NCI-H2107 treated with DMSO at 0.1 percent for 48 hours (cell line): ENCODE results near the gene PIH1D1.
A peak's percentile ranks its signal among the peaks of the same experiment; 100 is the strongest.

Experiments
- DNase-seq: peaks from one replicate; lab custom pipeline; 2025; ENCODE audit not compliant: unreplicated experiment; lab: John Stamatoyannopoulos, UW

PIH1D1 gene

DNA sequence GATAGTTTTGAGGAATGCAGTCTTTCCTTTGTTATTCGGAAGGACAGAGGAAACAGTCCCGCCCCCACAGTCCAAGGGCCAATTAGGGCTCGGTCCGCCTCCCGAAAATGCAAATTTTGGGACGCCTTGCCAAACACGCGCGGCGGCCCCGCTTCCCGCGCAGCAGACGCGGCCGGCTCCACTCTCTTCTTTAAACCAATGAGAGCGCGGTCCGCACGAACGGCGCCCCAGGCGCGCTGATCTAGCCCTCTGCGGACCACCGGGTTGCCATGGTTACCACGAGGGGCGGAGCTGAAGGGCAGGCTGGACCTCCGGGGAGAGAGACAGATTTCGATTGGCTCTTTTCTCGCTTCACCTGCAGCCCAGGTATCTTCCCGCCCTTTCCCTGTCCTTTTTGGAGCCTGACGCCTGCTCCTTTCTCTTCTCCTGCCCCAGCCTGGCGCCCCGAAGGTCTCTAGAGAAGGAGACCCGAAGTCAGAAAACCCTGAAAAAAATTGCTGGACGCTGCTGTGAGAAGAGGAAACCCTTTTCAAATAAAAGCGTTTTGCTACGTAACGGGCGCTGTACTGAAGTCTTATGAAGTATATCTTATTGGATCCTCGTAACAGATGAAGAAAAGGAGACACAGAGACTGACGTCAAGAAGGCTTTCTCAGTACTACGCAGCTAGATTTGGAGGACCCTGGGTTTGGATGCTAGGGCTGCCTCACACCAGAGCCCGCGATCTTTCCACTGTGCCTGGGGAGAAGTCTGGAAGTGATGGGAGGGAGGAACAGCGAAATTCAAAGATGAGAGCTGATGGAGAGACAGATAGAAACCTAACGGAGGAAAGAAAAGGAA, 30.4 kb downstream of the PIH1D1 start:
- DNase-seq, result no peak

DNA sequence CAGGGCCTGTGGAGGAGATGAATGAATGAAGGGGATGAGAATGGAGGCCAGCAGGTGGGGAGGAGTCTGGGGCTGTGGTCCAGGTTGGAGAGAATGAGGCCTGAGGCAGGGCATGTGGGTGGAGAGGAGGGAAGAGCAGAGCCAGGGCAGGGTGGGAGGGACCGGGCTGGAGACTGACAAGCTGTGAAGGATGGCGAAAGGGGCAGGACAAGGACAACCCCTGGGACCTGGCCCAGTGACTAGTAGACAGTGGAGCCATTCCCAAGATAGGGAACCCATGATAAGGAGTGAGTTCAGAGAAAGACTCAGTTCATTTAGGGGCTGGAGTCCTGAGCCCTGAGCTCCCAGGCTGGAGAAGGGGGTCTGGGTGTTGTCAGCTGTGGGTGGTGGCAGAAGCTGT, 31.4 kb downstream of the PIH1D1 start:
- no peak for DNase-seq

DNA sequence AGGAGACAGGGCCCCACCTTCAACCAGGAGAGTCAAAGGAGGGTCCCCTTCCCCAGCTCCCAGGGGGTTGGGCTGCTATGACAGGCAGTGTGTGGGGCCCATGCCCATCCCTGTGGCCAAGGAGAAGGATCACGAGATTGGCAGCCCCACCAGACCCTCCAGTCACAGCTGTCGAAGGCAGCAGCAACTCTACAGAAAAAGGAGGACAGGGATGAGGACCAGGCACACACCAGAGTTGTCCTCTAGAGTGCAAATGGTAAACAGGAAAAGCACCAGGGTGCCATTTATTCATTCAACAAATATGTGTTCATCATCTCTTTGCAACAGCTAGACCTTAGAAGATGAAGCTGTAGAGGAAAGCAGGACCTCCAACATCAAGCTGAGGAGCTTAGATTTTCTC, 32.4 kb downstream of the PIH1D1 start:
- no peak for DNase-seq

DNA sequence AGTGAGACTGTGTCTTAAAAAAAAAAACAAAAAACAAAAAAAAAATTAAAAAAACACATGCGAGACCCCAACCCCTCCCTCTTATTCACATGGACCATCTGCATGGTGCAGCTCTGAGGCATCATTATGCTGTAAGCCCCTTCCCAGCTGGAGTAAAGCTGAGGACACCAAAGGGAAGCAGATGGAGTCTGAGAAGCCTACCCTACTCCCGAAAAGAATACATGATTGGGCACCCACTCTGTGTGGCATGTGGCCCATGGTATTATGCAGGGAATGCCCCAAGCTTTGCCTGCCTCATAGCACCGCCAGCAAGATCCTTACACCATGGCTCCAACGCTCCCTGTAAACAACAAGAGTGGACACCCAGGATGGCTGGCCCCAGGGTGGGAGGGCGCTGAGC, 33.1 kb downstream of the PIH1D1 start:
- DNase-seq, result no peak

DNA sequence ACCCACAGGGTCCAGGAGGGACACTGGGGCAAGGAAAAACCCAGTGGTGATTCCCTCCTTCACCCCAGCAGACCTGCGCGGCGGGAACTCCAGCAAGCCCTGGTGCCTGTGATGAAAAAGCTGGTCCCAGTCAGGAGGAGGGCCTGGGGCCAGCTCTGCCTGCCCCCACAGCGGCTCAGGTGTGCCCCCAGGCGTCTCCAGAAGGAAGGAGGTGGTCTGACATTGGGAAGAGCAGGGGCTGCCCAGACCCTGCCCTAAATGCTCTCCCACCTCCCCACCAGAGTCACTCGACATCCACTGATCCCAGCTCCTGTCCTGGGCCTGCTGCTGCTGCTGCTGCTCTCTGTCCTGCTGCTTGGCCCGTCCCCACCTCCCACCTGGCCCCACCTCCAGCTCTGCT, 34.5 kb downstream of the PIH1D1 start:
- no peak for DNase-seq

DNA sequence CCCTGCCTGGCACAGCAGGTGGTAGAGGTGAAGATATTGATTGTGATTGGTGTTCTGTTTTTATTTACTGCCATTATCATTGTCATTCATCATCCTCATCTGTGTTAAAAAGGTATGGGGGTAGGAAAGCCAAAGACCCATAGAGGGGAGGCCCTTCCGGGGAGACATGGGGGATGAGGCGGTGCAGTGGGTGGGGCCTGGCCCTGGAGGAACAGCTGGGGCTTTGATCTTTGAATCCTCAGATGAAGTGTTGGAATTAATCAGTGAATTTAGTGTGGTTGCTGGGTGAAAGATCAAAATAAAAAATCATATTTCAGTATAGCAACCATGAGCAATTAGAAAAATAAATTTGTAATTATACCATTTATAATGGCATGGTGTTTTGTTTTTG, 35.8 kb downstream of the PIH1D1 start:
- DNase-seq, result no peak

DNA sequence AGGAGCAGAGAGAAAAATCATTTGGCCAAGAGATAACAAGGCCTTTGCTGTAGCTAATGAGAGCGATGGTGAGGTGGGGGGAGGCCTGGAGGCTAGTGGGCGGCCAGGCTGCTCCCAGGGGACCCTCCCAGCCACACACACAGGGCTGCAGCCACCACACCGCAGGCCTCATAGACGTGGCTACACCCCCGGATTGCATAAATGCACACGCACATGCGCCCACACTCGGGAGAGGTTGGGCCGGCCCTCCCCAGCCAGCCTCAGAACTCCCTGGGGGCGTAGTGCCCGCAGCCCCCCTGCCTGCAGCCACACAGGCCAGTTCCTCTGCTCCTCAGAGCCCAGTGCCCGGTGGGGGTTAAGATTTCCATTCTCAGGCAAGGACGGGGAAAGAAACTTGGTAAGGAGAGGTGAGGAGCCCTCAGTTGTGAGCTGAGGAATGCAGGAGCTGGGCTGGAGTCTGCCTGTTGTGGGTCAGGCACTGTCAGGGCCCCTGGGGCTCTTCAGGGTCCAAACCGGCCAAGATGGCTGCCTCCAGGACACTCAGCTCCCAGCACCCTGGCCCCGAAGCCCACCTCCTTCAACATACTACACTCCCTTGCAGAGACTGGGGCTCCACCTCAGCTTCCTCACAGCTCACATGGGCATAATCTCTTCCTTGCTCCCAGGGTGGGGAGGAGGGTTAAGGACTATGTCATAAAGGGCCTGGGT, 36.4 kb downstream of the PIH1D1 start:
- DNase-seq, result no peak

DNA sequence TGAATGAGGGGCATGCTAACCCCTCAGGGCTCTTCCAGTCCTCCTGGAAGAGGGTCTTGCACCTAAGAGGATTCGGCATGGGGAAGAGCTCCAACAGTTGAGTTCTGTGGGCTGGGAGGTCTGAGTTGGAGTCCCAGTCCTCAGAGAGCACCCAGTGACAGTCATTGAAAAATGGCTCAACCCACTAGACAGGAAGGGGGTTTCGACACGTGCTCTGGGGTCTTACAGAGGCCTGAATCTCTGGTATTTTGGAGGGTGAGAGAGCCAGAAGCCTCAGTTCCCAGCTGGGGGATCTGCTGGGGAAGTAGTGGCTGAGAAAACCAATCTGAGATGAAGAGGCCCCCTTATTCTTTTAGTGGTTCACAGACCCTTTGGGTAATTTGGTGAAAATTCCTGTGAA, 37.4 kb downstream of the PIH1D1 start:
- no peak for DNase-seq

DNA sequence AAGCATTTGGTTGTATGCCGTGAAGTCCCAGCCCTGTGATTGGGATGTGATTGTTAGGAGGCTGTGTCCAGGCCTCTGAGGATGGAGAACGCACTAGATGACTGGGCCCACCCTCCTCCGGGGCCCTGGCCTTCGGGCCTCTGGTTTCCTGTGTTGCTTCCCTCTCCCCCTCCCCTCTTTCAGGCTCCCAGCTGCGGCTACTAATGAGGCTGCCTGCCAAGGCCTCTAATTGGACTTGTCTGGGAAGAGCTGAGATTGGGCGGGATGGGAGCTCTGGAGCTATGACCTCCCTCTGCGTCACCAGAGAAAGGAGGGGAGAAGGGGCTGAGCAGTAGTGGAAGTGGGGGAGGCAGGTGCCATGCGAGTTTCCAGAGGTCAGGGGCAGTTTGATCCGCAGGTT, 38.3 kb downstream of the PIH1D1 start:
- DNase-seq, result no peak

DNA sequence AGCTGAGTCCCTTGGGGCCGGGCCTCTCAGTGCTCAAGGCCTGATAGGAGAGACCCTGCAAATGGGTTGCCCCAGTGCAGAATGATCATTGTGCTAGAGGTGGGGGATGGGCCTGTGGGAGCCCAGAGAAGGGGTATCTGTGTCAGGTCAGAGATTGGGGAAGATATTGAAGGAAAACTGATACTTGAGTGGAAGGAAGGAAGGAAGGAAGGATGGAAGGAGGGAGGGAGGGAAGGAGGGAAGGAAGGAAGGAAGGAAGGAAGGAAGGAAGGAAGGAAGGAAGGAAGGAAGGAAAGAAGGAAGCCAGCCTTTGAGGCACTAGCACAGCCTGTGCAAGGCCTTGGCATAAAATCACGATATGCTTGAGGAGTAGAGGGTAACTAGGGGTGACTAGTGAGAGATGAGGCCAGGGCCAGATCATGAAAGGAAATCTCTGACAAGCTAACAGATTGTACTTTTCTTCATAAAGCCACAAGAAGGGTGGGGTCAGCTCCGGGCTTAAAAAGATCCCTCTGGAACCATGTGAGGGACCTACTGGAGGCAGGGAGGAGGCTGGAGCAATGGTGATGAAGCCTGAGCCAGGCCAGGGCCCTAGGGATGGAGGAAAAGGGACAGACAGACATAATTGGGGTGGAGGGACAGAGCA, 39.8 kb downstream of the PIH1D1 start:
- no peak for DNase-seq

DNA sequence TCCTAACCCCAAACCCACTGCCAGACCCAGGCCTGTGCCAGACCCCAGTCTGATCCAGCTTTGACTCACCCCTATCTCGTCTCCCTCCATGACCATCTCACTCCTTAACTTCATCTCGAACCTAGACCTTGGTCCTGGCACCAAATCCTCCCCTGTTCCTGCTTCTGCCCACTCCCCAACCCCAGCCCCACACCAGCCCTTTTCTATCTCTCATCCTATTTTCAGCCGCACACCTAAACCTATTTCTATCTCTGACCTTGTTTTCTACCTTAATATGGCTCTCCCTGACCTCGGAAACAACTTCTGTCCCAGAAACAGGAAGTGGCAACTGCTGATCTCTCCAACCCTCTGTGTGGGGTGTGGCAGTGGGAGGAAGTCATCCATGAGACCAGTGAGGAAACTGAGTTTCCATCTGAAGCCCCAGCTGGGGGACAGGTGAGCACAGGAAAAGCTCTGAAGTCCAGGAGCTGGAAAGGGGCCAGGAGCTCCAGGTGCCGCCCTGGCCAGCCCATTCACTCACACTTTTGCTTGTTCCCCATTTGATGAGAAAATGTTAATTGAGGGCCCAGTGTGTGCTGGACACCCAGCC, 42.1 kb downstream of the PIH1D1 start:
- no peak for DNase-seq

DNA sequence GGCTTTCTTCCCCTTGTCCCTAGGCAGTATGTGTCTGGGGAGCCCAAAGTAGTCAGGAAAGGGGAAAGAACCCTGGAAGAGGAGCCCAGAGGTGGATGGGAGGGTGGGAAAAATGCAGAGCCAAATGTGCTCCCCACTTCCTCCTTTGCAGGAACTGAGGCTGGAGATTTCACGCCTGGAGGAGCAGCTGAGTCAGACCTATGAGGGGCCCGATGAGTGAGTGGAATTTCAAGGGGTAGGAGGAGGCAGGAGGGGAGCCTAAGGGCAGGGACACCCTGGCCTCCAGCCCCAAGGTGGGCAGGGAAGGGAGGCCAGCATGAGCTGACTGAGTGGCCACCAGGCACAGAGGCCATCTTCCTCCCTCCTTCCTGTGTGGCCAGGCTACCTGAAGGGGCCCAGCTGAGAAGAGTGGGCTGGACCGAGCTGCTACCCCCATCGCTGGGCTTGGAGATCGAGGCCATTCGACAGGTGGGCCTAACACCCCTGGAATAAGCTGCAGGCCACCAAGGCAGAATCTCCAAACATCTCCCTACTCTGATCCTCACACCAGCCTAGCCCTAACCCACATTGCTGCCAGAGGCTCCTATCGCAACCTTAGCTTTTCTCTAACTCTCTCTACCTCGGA, 42.7 kb downstream of the PIH1D1 start:
- DNase-seq, result no peak

DNA sequence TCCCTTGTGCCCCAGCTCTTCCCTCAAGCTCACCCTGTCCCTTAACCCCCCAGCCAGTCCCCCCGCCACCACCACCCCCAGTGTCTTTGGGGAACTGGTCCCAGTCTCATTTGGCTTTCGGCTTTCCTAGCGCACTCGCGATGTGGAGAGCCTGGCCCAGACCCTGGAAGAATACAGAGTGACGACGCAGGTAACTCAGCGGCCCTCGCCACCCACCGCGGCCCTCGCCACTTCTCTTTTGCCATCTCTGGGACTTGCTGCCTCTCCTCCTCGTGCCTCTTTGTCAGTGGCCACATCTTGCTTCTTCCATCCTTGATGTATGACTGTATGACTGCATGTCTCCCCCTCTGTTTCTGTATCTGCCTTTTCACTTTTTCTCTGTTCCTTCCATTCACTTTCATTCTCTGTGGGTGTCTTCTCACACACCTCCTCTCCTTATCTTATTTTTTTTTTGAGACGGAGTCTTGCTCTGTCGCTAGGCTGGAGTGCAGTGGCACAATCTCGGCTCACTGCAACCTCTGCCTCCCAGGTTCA, 44.1 kb downstream of the PIH1D1 start:
- no peak for DNase-seq

DNA sequence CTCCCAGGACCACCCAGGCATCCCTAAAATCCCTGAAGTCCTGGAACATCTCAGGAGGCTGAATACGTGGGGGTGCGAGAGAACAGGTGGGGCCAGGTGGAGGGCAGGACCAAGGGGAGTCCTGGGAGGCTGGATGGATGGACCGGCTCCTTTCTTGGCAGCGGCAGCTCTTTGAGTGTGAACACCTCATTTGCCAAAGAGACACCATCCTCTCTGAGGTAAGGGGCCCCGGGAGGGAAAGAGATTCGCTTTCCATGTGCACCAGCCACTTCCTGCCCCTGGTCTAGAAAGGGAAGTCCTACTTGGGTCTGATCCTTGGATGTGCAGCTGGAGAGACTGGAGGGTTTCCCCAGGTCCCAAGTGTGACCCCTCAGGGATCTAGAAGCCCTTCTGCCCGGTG, 44.5 kb downstream of the PIH1D1 start:
- no peak for DNase-seq

DNA sequence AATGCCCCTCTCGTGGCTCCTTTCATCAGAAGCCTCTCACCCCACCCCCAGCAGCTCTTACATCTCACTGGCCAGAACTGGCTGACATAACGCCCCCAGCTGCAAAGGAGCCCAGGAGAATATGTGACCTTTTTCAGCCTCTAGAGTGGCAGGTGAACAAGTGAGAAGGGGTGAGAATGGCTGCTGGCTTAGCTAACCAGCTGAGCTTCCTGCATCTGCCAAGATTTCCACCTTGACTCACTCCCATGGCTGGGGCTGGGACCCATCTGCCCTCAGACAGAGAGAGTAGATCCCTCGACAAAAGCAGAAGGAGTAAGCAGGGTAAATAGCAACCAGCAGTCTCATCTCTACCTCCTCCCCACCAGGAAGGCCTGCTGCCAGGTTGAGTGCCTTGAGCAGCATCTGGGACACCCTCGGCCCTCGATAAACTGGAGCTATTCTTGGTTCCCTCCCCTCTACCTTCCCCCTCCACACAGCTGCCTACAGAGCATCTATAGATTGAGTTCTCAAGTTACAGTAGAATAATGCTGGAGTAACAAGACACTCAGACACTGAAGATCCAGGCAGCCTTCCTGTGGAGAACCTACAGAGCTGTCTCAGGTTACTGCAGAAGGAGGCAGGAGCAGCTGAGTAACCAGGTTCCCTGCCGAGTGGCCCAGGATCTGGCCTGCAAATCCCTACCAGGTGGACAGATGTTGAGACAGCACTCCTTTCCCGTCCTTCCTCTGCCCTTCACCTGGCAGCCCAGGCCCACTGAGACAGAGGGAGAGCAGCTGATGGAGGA, 48.0 kb downstream of the PIH1D1 start:
- DNase-seq, result peak; percentile 98

DNA sequence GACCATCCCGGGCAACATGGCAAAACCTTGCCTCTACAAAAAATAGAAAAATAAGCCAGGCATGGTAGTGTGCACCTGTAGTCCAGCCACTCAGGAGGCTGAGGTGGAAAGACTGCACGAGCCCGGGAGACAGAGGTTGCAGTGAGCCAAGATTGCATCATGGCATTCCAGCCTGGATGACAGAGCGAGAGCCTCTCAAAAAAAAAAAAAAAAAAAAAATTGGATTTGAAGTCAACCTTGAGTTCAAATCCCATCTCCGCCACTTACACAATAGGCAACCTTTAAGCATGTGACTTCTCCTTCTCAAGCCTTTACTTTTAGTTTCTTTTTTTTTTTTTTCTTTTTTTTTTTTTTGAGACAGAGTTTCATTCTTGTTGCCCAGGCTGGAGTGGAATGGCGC, 51.6 kb downstream of the PIH1D1 start:
- DNase-seq, result no peak

DNA sequence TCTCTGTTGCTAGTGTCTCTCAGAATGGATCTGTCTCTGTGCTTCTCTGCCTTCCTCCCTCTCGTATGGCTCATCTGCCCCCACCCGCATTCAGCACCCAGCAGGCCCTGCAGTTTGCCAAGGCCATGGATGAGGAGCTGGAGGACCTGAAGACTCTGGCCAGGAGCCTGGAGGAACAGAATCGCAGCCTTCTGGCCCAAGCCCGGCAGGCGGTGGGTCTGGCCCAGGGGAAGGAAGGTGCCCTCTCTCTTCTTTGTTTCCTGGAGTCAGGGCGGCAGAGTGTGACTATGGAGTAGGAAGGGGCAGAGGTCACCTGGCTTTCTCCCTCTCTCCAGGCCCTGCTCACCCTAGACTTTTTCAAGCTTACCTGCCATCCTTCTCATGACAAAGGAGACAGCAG, 52.7 kb downstream of the PIH1D1 start:
- no peak for DNase-seq

DNA sequence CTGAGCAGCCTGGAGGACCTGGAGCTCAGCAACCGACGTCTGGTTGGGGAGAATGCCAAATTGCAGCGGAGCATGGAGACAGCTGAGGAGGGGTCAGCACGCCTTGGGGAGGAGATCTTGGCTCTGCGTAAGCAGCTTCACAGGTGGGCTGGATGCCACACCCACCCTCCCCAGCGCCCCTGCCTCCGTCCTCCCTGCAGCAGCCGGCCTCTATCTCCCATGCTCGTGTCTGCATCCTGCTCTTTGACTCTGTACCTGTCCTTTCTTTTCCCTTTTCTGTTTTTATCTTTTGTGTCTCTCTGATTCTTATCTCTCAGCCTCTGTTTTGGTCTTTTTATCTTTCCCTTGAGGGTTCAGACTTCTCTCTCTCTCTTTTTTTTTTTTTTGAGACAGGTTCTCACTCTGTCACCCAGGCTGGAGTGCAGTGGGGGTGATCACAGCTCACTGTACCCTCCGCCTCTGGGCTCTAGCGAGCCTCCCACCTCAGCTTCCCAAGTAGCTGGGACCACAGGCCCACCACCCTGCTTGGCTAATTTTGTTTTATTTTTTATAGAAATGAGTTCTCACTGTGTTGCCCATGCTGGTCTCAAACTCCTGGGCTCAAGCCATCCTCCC, 53.5 kb downstream of the PIH1D1 start:
- DNase-seq, result no peak

DNA sequence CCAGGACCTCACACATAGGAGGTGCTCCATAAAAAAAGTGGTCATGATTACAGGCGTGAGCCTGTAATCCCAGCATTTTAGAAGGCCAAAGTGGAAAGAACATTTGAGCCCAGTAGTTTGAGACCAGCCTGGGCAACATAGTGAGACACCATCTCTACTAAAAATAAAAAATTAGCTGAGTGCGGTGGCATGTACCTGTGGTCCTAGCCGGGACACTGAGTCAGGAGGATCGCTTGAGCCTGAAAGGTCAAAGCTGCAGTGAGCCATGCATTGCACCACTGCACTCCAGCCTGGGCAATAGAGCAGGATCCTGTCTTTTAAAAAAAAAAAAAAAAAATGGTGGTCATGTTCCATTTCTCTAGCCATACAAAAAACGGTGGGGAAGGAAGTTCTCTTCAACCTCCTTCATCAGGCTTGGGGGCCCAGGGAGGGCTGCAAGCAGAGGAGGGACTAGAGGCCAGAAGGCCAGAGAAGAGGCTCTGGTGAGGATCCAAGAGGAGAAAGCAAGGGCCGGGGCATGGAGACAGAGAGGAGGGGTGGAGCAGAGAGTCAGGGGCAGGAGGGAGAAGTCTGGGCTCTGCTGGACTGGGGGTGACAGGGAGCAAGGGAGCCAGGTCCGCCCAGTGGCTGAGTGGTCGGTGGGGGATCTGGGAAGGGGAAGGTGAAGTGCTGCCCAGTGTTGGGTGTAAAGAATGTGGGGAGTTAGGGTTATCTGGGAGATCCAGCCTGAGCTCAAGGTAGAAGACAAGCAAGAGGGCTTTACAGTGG, 54.7 kb downstream of the PIH1D1 start:
- DNase-seq, result no peak
